Fibroblast of lung (primary cell): ENCODE data around the gene GDF2.

Source experiments
- CTCF ChIP-seq, 2 donors: IDR thresholded peaks in 1 of 2; conservative IDR thresholded peaks in 1 of 2; 1 replicate in 1 of 2; 2 replicates in 1 of 2; pipeline ENCODE4 v1.5.1; 2011 to 2012; ENCODE audit warnings: low read length in 2 of 2, control low read depth in 1 of 2, inconsistent platforms in 1 of 2, low read depth in 1 of 2, mild to moderate bottlenecking in 1 of 2
- EZH2 ChIP-seq: IDR thresholded peaks from 2 replicates; pipeline ENCODE4 v1.5.1; 2012; ENCODE audit warnings: low read length, control low read depth, mild to moderate bottlenecking; ENCODE audit errors: missing control alignments

GRCh38 chr10:47285381-47286115, 36.7 kb upstream of the GDF2 start:
- no peak for TF ChIP-seq EZH2
- no peak for TF ChIP-seq CTCF (conservative IDR thresholded peaks at IDR 0.05 in 1 of 2, IDR thresholded peaks at IDR 0.05 in 1 of 2; ENCODE audit: low read depth in 1 of 2, low read length in 2 of 2)
